Activated T-cell treated with anti-CD3 and anti-CD28 coated beads for 24 hours (primary cell): ENCODE measurements around the gene SLCO4C1.
"Not testable (repeated sequence)": the region's sequence is repeated elsewhere in the genome, so short reads cannot be mapped to it uniquely, and the experiment has no call there.

Source experiments
- DNase-seq: peaks from one replicate; pipeline ENCODE4 v3.0.0-alpha.2; 2020; ENCODE audit warnings: low read depth

Gene SLCO4C1, protein sequence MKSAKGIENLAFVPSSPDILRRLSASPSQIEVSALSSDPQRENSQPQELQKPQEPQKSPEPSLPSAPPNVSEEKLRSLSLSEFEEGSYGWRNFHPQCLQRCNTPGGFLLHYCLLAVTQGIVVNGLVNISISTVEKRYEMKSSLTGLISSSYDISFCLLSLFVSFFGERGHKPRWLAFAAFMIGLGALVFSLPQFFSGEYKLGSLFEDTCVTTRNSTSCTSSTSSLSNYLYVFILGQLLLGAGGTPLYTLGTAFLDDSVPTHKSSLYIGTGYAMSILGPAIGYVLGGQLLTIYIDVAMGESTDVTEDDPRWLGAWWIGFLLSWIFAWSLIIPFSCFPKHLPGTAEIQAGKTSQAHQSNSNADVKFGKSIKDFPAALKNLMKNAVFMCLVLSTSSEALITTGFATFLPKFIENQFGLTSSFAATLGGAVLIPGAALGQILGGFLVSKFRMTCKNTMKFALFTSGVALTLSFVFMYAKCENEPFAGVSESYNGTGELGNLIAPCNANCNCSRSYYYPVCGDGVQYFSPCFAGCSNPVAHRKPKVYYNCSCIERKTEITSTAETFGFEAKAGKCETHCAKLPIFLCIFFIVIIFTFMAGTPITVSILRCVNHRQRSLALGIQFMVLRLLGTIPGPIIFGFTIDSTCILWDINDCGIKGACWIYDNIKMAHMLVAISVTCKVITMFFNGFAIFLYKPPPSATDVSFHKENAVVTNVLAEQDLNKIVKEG

DNA sequence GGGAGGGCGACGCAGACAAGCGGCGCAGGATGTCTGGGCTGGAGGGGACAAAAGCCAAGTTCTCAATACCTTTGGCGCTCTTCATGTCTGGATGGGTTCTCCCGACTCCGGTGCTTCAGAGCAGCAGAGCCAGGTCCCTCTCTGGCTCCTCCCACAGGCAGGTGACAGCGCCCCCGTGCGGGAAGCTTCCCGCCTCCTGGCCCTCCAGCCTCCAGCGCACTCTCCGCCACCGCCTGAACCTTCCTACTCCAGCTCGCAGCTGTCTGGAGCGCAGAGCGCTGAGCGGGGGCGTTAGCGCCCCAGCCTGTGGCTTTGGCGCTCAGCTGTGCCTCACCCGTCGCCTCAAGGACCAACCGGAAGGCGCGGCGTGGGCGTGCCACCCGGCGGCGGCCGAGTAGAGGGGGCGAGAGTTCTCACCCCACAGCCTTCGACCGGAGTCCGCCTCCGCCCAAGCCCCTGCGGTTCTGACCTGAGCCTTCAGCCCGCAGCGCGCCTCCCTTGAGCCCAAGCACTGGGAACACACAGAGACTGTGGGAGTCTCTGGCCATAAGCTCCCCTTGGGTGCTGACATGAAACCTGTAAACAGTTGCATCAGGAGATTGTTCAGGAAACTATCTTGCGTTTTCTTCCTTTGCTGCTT lies at the start of gene SLCO4C1:
TSS of gene SLCO4C1 (minus strand) at position 107 of the 640 bp plus-strand sequence. CDS start at position 85, 22 bp downstream.
- peak; percentile 52 for DNase-seq

DNA sequence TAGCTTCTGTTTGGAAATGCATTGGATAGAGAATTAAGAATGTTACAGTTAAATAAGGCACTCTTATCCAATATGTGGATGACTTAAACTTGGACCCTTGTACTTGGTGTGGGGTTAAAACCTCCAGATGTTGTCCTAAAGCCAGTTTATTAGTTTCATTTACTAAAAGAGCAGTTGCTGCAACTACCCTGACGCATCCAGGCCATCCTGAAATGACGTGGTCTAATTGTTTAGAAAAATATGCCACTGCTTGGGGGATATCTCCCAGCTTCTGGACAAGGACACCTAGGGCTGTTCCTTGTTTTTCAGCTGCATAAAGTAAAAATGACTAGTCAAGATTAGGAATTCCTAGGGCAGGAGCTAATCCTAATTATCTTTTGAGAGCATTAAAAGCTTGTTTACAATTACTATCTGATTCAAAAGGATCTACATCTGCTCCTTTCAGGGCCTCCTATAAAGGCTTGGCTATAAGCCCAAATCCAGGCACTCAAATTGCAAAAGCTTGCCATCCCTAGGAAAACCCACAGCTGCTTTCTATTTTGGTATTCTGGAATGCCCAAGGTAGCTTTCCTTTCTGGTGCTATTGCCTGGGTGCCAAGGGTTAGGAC lies 45.7 kb upstream of the SLCO4C1 start:
- DNase-seq = no peak

DNA sequence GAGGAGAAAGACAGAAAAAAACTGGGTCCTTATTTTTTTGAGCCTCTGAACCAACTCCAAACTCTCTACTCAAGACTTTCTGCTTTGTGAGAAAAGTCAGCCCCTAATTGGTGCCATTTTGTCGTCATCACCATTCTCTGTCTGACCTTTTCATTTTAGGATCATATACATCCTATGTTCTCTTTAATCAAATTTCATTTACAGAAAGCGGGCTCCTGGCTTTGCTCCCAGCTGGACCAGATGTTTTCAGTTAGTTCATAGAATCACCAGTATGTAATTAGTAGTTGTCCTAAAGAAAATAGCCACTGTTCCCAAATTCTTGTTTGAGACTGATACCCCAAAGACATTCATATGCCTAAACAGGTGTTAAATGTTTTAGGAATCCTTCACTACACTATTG lies 28.6 kb upstream of the SLCO4C1 start:
- DNase-seq = no peak

DNA sequence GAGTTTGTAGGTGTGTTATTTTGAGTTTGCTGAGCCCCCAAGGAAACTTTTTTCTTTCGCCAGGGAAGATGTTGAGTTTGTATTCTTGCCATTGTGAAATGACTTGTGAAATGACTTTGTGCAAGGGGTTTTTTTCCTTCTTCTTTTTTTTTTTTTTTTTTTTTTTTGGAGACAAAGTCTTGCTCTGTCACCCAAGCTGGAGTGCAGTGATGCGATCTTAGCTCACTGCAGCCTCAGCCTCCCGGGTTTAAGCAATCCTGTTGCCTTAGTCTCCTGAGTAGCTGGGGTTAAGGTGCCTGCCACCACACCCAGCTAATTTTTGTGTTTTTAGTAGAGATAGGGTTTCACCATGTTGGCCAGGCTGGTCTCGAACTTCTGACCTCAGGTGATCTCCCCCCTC lies 22.7 kb upstream of the SLCO4C1 start:
- not testable (repeated sequence) for DNase-seq

DNA sequence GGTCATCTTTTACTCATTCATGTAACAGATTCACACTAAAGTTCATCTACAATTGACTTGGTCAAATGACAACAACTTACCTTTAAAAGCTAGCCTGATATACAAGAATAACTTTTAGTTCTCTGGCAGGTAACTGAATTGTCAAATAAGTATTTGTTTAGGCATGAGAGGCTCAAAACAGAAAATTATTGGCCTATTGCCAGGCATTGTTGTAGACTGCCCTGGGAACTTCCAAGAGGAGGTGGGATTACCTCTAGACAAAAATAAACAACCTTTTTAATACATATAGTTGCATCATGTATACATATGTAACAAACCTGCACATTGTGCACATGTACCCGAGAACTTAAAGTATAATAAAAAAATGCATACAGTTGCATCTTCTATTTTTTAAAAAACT lies 18.2 kb upstream of the SLCO4C1 start:
- no peak for DNase-seq

DNA sequence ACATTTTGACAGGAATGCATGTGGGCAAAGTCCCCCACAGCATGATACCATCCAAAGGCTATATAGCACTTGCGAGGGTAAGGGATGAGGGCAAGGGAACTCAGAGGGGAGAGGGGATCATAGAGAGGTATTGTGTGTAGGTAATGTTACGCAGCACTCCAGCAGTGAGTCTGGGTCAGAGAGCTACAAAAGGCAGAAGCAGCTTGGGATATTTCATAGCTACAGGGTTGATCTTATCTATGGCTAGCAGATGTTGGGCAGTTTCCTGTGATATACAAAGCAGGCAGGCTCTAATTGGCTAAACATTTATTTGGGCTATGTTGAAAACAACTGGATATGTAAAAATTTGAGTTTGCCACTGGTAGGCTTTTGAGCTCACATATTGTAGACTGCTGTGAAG lies 17.8 kb upstream of the SLCO4C1 start:
- no peak for DNase-seq

DNA sequence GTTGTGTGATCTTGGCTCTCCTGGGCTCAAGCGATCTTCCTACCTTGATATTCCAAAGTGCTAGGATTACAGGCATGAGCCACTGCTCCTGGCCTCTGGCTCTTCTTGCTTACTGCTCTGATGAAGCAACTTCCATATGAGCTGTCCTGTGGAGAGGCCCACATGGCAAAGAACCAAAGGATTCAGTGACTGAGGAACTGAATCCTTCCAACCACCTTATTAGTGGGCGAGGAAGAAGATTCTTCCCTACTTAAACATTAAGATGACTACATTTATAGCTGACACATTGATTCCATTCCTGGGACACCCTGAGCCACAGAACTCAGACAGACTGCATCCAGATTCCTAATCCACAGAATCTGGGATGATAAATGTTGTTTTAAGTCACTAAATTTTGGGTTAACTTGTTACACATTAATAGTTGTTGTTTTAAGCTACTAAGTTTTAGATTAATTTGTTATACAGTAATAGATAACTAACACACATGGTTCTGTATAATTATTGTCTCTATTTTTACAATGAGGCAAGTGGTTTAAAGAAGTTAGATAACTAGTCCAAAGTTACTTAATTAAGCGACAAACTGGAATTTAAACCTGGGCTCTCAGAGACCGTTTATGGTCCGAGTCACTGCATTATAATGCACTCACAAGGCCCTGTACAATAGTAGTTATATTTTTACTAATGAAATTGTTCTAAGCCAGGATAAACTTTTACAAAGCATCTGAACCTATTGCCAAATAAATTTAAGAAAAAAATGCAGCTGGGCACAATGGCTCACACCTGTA lies 16.7 kb upstream of the SLCO4C1 start:
- DNase-seq = no peak

DNA sequence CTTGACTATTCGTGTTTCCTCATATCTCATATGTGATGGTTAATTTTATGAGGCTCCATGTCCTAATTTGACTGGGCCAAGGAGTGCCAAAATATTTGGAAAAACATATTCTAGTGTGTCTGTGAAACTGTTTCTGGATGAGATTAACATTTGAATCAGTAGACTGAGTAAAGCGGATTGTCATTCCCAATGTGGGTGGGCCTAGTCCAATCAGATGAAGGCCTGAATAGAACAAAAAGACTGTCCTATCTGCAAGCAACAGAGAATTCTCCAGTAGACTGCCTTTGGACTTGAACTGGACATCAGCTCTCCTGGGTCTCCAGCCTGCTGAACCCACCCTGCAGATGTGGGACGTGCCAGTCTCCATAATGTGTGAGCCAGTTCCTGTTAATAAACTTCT lies 13.5 kb upstream of the SLCO4C1 start:
- no peak for DNase-seq

DNA sequence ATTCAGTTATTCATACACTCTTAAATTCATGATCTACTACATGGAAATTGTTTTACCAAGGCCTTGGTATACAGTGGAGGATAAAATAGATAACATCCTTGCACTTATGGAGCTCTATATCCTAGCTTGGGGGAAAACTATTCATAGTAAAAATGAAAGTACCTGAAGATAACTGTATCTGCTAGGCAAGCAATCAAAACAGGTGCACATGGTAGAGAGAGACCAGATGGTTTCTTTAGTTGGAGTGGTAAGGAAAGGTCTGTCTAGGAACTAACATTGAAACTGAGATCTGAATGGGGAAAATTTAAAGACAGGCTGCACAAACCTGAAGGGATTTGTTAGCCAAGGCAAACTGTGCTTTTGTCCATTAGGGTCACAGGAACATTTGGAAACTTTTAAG lies 11.1 kb upstream of the SLCO4C1 start:
- no peak for DNase-seq

DNA sequence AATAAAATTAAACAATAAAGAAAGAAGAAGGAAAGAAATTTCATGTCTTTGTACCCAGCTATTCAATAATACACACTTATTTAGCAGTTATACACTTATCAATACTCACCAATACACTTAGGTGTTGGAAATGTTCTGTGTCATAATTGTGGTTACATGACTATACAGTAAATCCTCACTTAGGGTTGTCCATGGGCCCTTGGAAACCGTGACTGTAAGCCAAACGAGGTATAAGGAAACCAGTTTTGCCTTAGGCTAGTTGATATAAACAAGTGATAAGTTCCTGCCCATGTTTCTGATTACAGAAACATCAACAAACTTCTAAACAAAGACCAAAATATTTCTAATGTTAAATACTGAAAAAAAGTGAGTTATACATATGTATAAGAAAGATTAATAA lies 10.0 kb upstream of the SLCO4C1 start:
- no peak for DNase-seq

DNA sequence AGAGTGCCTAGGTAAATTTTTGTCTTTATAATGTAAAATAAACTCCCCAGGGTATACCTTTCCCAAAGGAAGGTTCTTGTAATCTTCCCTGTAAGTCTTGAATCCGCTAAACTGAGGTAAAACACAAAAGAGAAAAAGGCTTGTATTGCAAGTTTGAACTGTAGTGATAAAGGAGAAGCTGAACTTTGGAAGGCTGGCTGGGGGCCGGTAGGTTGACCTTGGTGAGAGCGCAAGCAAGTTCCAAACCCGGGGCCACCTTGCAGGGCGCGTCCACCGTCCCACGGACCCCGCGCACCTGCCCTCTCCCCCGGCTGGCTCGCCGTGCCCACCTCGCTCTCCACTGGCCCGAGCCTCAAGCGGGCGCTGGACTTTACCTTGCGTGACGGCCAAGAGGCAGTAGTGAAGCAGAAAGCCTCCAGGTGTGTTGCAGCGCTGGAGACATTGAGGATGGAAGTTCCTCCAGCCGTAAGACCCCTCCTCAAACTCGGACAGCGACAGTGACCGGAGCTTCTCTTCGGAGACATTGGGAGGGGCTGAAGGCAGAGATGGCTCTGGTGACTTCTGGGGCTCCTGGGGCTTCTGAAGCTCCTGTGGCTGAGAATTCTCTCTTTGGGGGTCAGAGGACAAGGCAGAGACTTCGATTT lies 428 bp downstream of the SLCO4C1 start:
- DNase-seq = no peak

DNA sequence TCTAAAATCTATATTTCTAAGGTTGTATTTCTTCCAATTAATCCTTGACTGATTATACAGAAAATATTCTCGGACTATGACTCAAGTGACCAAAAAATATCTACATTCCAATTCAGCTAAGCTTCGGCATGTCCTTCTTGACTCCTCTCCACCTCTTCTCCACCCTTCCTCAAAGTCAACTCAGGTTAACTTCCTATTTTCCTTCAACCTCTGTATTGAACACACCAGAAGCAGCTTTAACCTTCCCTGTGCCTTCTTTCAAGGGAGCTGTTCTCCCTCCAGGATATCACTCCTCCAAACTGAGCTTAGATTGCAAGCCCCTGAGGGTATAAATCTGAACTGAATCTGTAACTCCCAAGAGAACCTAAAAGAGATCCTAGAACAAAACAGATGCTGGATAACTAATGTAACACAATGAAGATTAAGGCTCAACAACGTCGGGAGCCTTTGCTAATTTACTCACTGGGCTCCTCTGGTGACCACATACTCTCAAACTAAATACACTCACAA lies 1.1 kb downstream of the SLCO4C1 start:
- DNase-seq = no peak

DNA sequence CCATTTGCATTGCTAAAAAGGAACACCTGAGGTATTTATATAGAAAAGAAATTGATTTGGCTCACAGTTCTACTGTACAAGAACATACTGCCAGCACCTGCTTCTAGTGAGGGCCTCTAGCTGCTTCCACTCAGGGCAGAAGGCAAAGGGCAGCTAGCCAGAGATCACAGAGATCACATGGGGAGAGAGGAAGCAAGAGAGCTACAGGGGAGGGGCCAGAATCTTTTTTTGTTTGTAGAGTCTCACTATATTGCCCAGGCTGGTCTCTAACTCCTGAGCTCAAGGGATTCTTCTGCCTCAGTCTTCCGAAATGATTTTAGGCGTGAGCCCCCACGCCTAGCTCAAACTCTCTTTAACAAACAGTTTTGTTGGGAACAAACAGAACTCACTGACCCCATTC lies 6.1 kb downstream of the SLCO4C1 start:
- DNase-seq = no peak

DNA sequence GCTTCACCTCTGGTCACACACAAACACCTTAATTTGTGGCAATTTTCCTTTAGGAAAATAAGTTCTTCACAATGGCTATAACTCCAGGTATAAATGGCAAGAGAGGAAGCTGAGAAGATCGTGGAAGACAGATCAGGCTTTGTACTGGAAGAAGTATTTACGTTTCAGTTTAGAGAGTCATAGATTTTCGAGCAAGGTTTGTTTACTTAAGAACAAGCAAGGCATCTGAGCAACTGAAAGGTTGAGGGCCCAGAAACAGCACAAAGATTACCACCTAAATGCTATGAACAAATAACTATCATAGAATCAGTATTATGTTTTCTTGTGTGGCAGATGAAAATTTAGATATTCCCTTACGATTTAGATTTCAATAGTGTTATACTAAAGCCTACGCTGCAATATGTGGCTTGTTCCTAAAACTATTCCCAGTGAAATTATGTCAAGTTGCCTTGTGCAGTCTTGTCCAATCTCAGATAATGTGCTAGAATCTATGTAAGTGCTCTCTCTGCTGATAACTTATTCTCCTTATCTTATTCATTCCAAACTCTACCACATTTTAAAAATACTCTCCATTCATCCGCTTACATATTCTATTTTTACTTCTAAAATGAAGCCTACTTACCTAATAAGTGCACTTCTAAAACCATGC lies 6.7 kb downstream of the SLCO4C1 start:
- DNase-seq = no peak

DNA sequence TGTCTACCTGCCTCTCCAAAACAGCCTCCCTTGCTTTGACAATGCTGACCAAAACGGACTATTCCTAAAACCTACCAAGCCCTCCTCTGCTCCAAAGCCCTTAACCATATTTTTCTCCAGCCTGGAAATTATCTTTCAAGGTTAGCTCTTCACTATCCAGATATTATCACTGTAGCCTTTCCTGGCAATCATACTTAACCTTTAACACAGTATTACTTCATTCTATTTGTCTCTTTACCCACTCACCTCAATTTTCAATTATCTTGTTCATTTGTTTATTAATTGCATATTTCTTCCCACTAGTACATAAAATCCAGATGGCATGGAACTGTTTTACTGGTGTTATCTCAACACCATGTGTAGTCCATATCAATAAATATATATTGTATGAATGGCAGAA lies 7.5 kb downstream of the SLCO4C1 start:
- no peak for DNase-seq

DNA sequence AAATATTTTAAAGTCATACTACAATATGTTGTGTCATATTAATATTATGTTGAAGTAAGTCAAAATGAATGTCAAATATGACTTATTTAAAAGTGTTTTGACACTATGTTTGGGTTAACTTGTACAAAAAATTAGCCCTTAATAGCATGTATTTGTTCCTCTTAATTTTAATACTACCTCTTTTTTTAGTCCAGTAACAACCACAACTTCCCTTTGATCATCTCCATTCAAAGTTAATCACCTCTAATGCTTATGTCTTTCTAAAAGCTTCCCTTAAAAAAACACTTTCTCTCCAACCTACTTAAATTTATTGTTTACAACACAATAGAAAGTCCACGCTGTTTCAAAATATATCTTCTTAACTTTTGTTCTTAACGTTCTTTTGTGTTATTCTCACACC lies 9.6 kb downstream of the SLCO4C1 start:
- DNase-seq = no peak

DNA sequence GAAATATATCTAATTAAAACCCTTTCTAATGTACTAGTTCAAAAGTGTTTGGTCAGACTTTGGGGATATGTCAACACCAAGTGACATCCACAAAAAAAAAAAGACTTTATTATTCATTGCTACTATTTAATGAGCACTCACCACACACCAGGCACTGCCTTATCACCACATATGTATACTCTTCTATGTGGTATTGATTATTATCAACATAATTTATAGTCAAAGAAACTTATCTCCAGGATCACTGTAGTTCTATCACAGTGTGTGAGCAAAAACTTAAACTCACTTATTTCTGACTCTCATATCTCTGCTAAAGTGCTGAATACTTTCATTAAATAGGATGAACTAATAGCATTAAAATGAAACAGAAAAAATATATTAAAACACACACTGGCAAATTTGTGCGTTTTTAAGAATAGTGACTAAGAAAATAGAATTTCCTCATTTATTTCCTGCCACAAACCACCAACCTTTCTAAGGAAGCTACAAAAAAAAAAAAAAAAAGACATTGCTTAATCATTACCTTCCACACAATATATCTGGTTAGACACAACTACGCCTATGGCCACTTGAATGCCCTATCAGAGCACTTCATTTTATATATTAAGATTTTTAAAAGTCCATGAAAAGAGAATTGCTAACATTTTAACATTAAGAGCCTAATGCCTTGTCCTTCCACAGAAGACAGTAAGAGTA lies 12.8 kb downstream of the SLCO4C1 start:
- DNase-seq = no peak

DNA sequence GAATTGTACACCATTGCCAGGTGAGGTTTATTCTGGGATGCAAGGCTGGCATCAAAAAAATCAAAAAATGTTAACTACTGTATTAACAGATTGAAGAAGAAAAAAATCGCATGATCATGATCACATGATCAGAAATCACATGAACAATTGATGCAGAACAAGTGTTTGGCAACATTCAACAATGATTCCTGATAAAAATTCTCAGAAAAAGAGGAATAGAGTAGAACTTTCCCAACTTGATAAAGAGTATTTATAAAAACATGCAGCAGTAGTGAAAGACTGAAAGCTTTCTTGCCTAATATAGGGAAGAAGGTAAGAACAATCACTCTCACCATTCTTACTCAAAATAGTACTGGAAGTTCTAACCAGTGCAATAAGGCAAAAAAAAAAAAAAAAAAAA lies 16.4 kb downstream of the SLCO4C1 start:
- no peak for DNase-seq

DNA sequence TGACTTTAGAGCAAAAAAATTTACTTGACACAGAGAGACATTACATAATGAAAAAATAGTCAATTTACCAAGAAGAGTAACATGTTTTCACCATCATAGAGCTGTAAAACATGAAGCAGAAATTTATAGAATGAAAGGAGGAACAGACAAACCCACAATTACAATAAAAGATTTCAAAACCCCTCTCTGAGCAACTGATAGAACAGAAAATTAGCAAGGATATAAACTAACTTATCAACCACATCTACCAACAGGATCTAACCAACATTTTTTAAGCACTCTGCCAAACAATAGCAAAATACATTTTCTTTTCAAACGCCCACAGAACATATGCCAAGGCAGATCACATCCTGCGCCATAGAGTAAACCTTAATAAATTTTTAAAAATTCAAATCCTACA lies 17.9 kb downstream of the SLCO4C1 start:
- no peak for DNase-seq

DNA sequence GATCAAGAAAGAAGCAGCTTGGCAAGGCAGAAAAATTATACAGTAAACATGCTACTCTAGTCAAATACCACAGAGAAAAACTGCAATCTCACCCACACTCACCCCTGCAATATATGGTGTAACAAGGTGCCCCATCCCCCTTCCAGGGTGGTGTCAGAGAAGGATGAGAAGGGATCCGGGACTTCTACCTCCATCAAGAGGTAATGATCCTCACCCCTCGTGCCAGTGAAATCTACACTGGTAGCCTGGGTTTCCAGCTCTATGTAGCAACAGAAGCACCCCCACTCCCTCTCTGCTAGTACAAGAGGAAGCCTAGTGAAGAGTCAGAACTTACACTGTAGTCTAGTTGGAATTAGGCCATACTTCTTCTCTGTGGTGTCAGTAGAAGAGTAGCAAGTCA lies 18.9 kb downstream of the SLCO4C1 start:
- no peak for DNase-seq
